ENCODE data around the gene KCNK6.
A peak's percentile ranks its signal among the peaks of the same experiment; 100 is the strongest.

Gene KCNK6

GRCh38 chr19:38367041-38367440, 47.4 kb downstream of the KCNK6 start:
- intact Hi-C loops (cut with DNase I; ENCODE audit: low total_unique reads), result no loop called here
- peaks cover 0 to 11% (median 8%) of the 10 kb centered on the region in 4 donors for H3K4me1 ChIP-seq
- TF ChIP-seq CTCF (IDR thresholded peaks at IDR 0.05), result no peak
- no peaks in the 10 kb centered on the region for H3K9me3 ChIP-seq
- H3K4me3 ChIP-seq, result no peak overlapping the region
- peaks cover 0 to 50% of the 10 kb centered on the region in 2 donors for H3K27me3 ChIP-seq
- no peaks in the 10 kb centered on the region for H3K36me3 ChIP-seq
- no peak overlapping the region for H3K27ac ChIP-seq
- no peak for DNase-seq

- intact Hi-C loops (cut with DNase I; ENCODE audit: low total_unique reads), result no loop called here
- no peak for TF ChIP-seq CTCF (IDR thresholded peaks at IDR 0.05)
These were observed 49.9 kb downstream of the KCNK6 start for GRCh38 chr19:38369584-38369983.

GRCh38 chr19:38370299-38370698, 50.7 kb downstream of the KCNK6 start:
- no peak for DNase-seq
- TF ChIP-seq CTCF (IDR thresholded peaks at IDR 0.05), result no peak
- H3K27ac ChIP-seq, result no peak overlapping the region
- peaks cover 0 to 7% (median 2%) of the 10 kb centered on the region in 4 donors for H3K4me1 ChIP-seq
- H3K9me3 ChIP-seq, result no peaks in the 10 kb centered on the region
- H3K36me3 ChIP-seq, result no peaks in the 10 kb centered on the region
- H3K4me3 ChIP-seq, result no peak overlapping the region
- peaks cover 0 to 30% of the 10 kb centered on the region in 2 donors for H3K27me3 ChIP-seq
- intact Hi-C loops (cut with DNase I; ENCODE audit: low total_unique reads), result loop anchor here (5.0 kb wide), 1 partner anchor 33 kb away; the partner anchor contains the start of gene CATSPERG

More at GRCh38 chr19:38369584-38369983, 49.9 kb downstream of the KCNK6 start:
- Histone ChIP-seq H3K9me3 (no peaks in the 10 kb centered on the region), H3K36me3 (no peaks in the 10 kb centered on the region), H3K4me1 (peaks cover 0 to 4% (median 0%) of the 10 kb centered on the region in 4 donors), H3K4me3 (no peak overlapping the region), H3K27ac (no peak overlapping the region), H3K27me3 (peaks cover 0 to 37% of the 10 kb centered on the region in 2 donors)
- no peak for DNase-seq

GRCh38 chr19:38371081-38371480, 51.4 kb downstream of the KCNK6 start:
- Histone ChIP-seq H3K27ac (no peak overlapping the region), H3K36me3 (no peaks in the 10 kb centered on the region)
- intact Hi-C loops (cut with DNase I; ENCODE audit: low total_unique reads), result loop anchor here (5.0 kb wide), 1 partner anchor 34 kb away; the partner anchor contains the start of gene CATSPERG

GRCh38 chr19:38373907-38374331, 54.3 kb downstream of the KCNK6 start:
- H3K27me3 ChIP-seq, result no peaks in the 10 kb centered on the region
- DNase-seq, result no peak

More at GRCh38 chr19:38371081-38371480, 51.4 kb downstream of the KCNK6 start:
- Histone ChIP-seq H3K4me1 (peaks cover 0 to 15% (median 10%) of the 10 kb centered on the region in 4 donors), H3K4me3 (no peak overlapping the region), H3K27me3 (peaks cover 0 to 24% of the 10 kb centered on the region in 2 donors), H3K9me3 (no peaks in the 10 kb centered on the region)
- DNase-seq, result no peak
- no peak for TF ChIP-seq CTCF (IDR thresholded peaks at IDR 0.05)

More at GRCh38 chr19:38373907-38374331, 54.3 kb downstream of the KCNK6 start:
- peaks cover 13 to 27% (median 21%) of the 10 kb centered on the region in 3 donors for H3K36me3 ChIP-seq
- peak overlapping the region; percentile 66 to 95 for H3K4me3 ChIP-seq
- H3K9me3 ChIP-seq, result no peaks in the 10 kb centered on the region
- peaks cover 0 to 25% (median 20%) of the 10 kb centered on the region in 4 donors for H3K4me1 ChIP-seq
- intact Hi-C loops (cut with DNase I; ENCODE audit: low total_unique reads), result loop anchor here (2.0 to 5.0 kb wide), 2 partner anchors 37 to 141 kb away; partner anchors contain the start of gene CATSPERG
- no peak for TF ChIP-seq CTCF (IDR thresholded peaks at IDR 0.05)
- H3K27ac ChIP-seq, result peak overlapping the region; percentile 82 to 91

Measured in tibial artery (tissue), 4 donors.